Loucy (cell line): Measurements from ENCODE around the gene UPK3B.
A peak's percentile ranks its signal among the peaks of the same experiment; 100 is the strongest.

Experiments used
- H2AFZ ChIP-seq: fragments of 200-600 bp; sonication (generic); 2 replicates; pipeline ENCODE4 v1.6.0; 2016; ENCODE audit warnings: antibody characterized with exemption, mild to moderate bottlenecking, low read length, moderate library complexity
- H3F3A ChIP-seq: fragments of 200-600 bp; 2 replicates; pipeline ENCODE4 v1.6.0; 2016; ENCODE audit warnings: antibody characterized with exemption, low read depth, mild to moderate bottlenecking
- H3K27me3 ChIP-seq: fragments of 200-600 bp; sonication (generic); 2 replicates; pipeline ENCODE4 v1.6.1; 2014; ENCODE audit warnings: low read length, mild to moderate bottlenecking; ENCODE audit not compliant: insufficient read depth, poor library complexity, severe bottlenecking
- H3K36me3 ChIP-seq: fragments of 200-600 bp; sonication (generic); 2 replicates; pipeline ENCODE4 v1.6.1; 2016; ENCODE audit warnings: low read length; ENCODE audit not compliant: insufficient read depth
- H3K4me1 ChIP-seq: fragments of 200-600 bp; sonication (generic); 2 replicates; pipeline ENCODE4 v1.5.1; 2014; ENCODE audit warnings: low read length, mild to moderate bottlenecking; ENCODE audit not compliant: insufficient read depth, poor library complexity, severe bottlenecking
- H3K4me2 ChIP-seq: fragments of 200-600 bp; sonication (generic); 2 replicates; pipeline ENCODE4 v1.6.0; 2014; ENCODE audit warnings: antibody characterized with exemption, low read length, low read depth, mild to moderate bottlenecking; ENCODE audit not compliant: poor library complexity, severe bottlenecking
- H3K4me3 ChIP-seq: fragments of 200-600 bp; sonication (generic); 2 replicates; pipeline ENCODE4 v1.5.1; 2014; ENCODE audit warnings: low read length, mild to moderate bottlenecking, mixed read lengths; ENCODE audit not compliant: poor library complexity, severe bottlenecking
- H3K79me2 ChIP-seq: fragments of 200-600 bp; sonication (generic); 2 replicates; pipeline ENCODE4 v1.6.1; 2014; ENCODE audit warnings: low read length; ENCODE audit not compliant: insufficient read depth
- H3K9ac ChIP-seq: fragments of 200-600 bp; sonication (generic); 2 replicates; pipeline ENCODE4 v1.6.0; 2014; ENCODE audit warnings: mild to moderate bottlenecking, low read depth, low read length, moderate library complexity; ENCODE audit not compliant: poor library complexity, severe bottlenecking
- H3K9me2 ChIP-seq: fragments of 200-600 bp; sonication (generic); replicated peaks from 2 replicates; pipeline ENCODE4 v1.6.1; 2016; ENCODE audit warnings: low read depth, low read length, mixed read lengths
- H3K9me3 ChIP-seq: fragments of 200-600 bp; sonication (generic); 2 replicates; pipeline ENCODE4 v1.6.1; 2014; ENCODE audit warnings: mild to moderate bottlenecking, antibody characterized with exemption, low read length, low read depth; ENCODE audit not compliant: insufficient read depth
- H4K20me1 ChIP-seq: fragments of 200-600 bp; sonication (generic); 2 replicates; pipeline ENCODE4 v1.6.0; 2014; ENCODE audit warnings: antibody characterized with exemption, low read length, mild to moderate bottlenecking; ENCODE audit not compliant: insufficient read depth, poor library complexity, severe bottlenecking
- CTCF ChIP-seq: fragments of 200-600 bp; sonication (generic); conservative IDR thresholded peaks from 2 replicates; pipeline ENCODE4 v1.5.1; 2014; ENCODE audit warnings: mild to moderate bottlenecking, antibody characterized with exemption, low read length
- EZH2phosphoT487 ChIP-seq: fragments of 200-600 bp; IDR thresholded peaks from 2 replicates; pipeline ENCODE4 v1.6.1; 2018; ENCODE audit warnings: antibody characterized with exemption, mild to moderate bottlenecking, moderate library complexity, borderline replicate concordance

The UPK3B gene

GRCh38 chr7:76512941-76513816 is 2.8 kb downstream of the UPK3B start:
- Histone ChIP-seq H2AFZ (no peak overlapping the region), H3K9me3 (no peaks in the 10 kb centered on the region), H3K79me2 (no peaks in the 10 kb centered on the region), H3K27me3 (no peaks in the 10 kb centered on the region), H3K9ac (no peak overlapping the region), H3K4me3 (no peak overlapping the region), H3F3A (no peaks in the 10 kb centered on the region), H3K9me2 (no peaks in the 10 kb centered on the region), H3K4me1 (peaks cover 2% of the 10 kb centered on the region), H3K4me2 (no peak overlapping the region), H4K20me1 (no peaks in the 10 kb centered on the region), H3K36me3 (no peaks in the 10 kb centered on the region)
- TF ChIP-seq CTCF (peak; percentile 33; the same call in 1 of the 2 replicates), EZH2phosphoT487 (no peak)

- Histone ChIP-seq H3K79me2 (no peaks in the 10 kb centered on the region), H3K4me1 (peaks cover 2% of the 10 kb centered on the region), H3K27me3 (no peaks in the 10 kb centered on the region), H3K9me3 (no peaks in the 10 kb centered on the region), H3K4me2 (no peak overlapping the region), H3K36me3 (no peaks in the 10 kb centered on the region), H3K9me2 (no peaks in the 10 kb centered on the region), H3K9ac (no peak overlapping the region), H3K4me3 (no peak overlapping the region), H2AFZ (no peak overlapping the region), H4K20me1 (no peaks in the 10 kb centered on the region), H3F3A (no peaks in the 10 kb centered on the region)
- no peak for TF ChIP-seq EZH2phosphoT487
- TF ChIP-seq CTCF = no peak
These were observed 3.8 kb downstream of the UPK3B start for GRCh38 chr7:76513817-76514799.

- H3K4me3 ChIP-seq = no peak overlapping the region
- H3K4me2 ChIP-seq = no peak overlapping the region
- H3F3A ChIP-seq = no peaks in the 10 kb centered on the region
- H3K9me2 ChIP-seq = no peaks in the 10 kb centered on the region
- no peaks in the 10 kb centered on the region for H3K9me3 ChIP-seq
- H3K36me3 ChIP-seq = no peaks in the 10 kb centered on the region
- TF ChIP-seq EZH2phosphoT487 = no peak
- TF ChIP-seq CTCF = no peak
- no peak overlapping the region for H3K9ac ChIP-seq
- no peaks in the 10 kb centered on the region for H4K20me1 ChIP-seq
- H2AFZ ChIP-seq = no peak overlapping the region
- H3K27me3 ChIP-seq = no peaks in the 10 kb centered on the region
- H3K79me2 ChIP-seq = no peaks in the 10 kb centered on the region
- H3K4me1 ChIP-seq = no peaks in the 10 kb centered on the region
These were observed 4.8 kb downstream of the UPK3B start for GRCh38 chr7:76514926-76515771.
